Psoas muscle (tissue), 8 donors: ENCODE measurements around the gene DOCK10. TPM values are rescaled to one million over a fixed set of nuclear protein-coding genes. Genes with fewer than 3 reads are reported as not detected.

Experiments used
- ATAC-seq, 4 donors: fragments of 200-7000 bp; cut with Tn5 transposase; one replicate each; pipeline ENCODE4 v1.9.1; 2020; ENCODE audit warnings: moderate library complexity in 3 of 4, mild to moderate bottlenecking in 2 of 4
- DNase-seq, 2 donors: peaks; one replicate each; pipeline ENCODE4 v3.0.0-alpha.2; 2020
- H3K27ac ChIP-seq: fragments of 200-600 bp; one replicate; pipeline ENCODE4 v1.8.0; 2022
- H3K27me3 ChIP-seq, 3 donors: fragments of 200-600 bp in 1 of 3; one replicate each; pipeline versions ENCODE4 v1.6.1 to v1.8.0; 2013 to 2022; ENCODE audit warnings: low read length in 2 of 3, mild to moderate bottlenecking in 2 of 3, moderate library complexity in 1 of 3; ENCODE audit not compliant: insufficient read depth in 3 of 3
- H3K36me3 ChIP-seq, 2 donors: fragments of 200-600 bp in 1 of 2; one replicate each; pipeline versions ENCODE4 v1.6.1 to v1.8.0; 2013 to 2022; ENCODE audit warnings: low read depth in 1 of 2, mild to moderate bottlenecking in 1 of 2, moderate library complexity in 1 of 2; ENCODE audit not compliant: insufficient read depth in 1 of 2
- H3K4me1 ChIP-seq: fragments of 200-600 bp; one replicate; pipeline ENCODE4 v1.8.0; 2022
- H3K4me3 ChIP-seq: fragments of 200-600 bp; one replicate; pipeline ENCODE4 v1.8.0; 2022; ENCODE audit warnings: mild to moderate bottlenecking
- H3K9me3 ChIP-seq: fragments of 200-600 bp; one replicate; pipeline ENCODE4 v1.8.0; 2022
- CTCF ChIP-seq: fragments of 200-600 bp; IDR thresholded peaks from one replicate; pipeline ENCODE4 v1.8.0; 2022; ENCODE audit warnings: antibody characterized with exemption
- WGBS, 3 donors: extraction: QIAGEN DNeasy Blood & Tissue Kit; methylation state at CpG; one replicate each; pipeline versions ENCODE4 v1.1.6 to v1.1.7; 2013; 5-methylcytosine and 5-hydroxymethylcytosine counted together
- intact Hi-C, 2 donors: fragments of 100-400 bp; cut with DNase I; formaldehyde crosslinking; loops; one replicate each; pipeline versions ENCODE4 v1.11.0 to v1.14.2; 2022
- polyA plus RNA-seq, 3 donors: library from polyadenylated mRNA; stranded (reverse); fragments of 200-250 nt; gene quantifications; one replicate each; pipeline ENCODE4 v1.2.3, GENCODE V29; 2013
- total RNA-seq, 4 donors: library from RNA; stranded (reverse); fragmentation: NEBNext Ultra II Directional in 2 of 4; extraction: Animal tissue kit (Norgen Biotek cat#: 25700) in 2 of 4; gene quantifications; one replicate each; pipeline versions ENCODE4 v1.2.1 to v1.2.4, GENCODE V29; 2021 to 2023
- donor health status: healthy with polysubstance abuse.
- donor health status: DM: no; HTN: no; CAD: no; lungs with moderate emphysema.
- donor health status: Bipolar disorder and iron deficiency.
- donor health status: healthy.
- donor health status: DM: yes; HTN: yes; CAD: no.
- donor health status: DM: no; HTN: no; CAD: no.
- donor health status: DM: no; HTN: no; CAD: no.
- donor health status: DM: yes; HTN: yes; CAD: no.

Gene DOCK10
- total and polyA plus RNA-seq, 7 donors, result 0.17 to 4.4 (median 1.0) TPM

DNA sequence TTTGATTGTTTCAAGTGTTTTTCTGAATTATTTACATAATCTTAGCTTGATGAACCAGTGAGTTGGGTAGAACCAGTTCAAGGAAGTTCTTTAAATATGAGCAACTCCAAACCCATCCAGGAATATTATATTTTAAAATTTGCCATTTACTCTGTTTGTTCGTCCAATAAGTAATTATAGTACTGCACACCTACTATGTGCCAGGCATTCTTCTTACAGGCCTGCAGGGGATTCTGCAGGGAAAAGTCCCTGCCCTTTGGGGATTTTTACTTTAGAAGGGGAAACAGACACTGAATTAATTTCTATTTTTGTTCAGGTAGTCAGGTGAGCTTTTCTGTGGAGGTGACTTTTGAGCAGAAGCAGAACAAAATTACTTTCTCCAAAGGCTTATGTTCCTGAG lies 146.9 kb downstream of the DOCK10 start:
- intact Hi-C loops, result no loop called here
- Histone ChIP-seq H3K27ac (no peak overlapping the region), H3K27me3 (no peaks in the 10 kb centered on the region), H3K4me1 (no peaks in the 10 kb centered on the region), H3K36me3 (no peaks in the 10 kb centered on the region), H3K4me3 (no peak overlapping the region), H3K9me3 (no peaks in the 10 kb centered on the region)
- no peak for DNase-seq
- ATAC-seq, result no peak
- 95 to 100% (median 97%) methylated on average over 1 of the region's 1 CpG for WGBS, 3 donors
- TF ChIP-seq CTCF, result no peak

GRCh38 chr2:224894356-224894755 lies 147.9 kb downstream of the DOCK10 start:
- Histone ChIP-seq H3K27me3 (no peaks in the 10 kb centered on the region), H3K4me3 (no peak overlapping the region), H3K4me1 (no peaks in the 10 kb centered on the region), H3K36me3 (no peaks in the 10 kb centered on the region), H3K27ac (no peak overlapping the region), H3K9me3 (no peaks in the 10 kb centered on the region)
- DNase-seq (no peak), ATAC-seq (no peak)
- no peak for TF ChIP-seq CTCF
- intact Hi-C loops, result no loop called here
- 74 to 84% (median 74%) methylated on average over 3 of the region's 3 CpGs for WGBS, 3 donors

DNA sequence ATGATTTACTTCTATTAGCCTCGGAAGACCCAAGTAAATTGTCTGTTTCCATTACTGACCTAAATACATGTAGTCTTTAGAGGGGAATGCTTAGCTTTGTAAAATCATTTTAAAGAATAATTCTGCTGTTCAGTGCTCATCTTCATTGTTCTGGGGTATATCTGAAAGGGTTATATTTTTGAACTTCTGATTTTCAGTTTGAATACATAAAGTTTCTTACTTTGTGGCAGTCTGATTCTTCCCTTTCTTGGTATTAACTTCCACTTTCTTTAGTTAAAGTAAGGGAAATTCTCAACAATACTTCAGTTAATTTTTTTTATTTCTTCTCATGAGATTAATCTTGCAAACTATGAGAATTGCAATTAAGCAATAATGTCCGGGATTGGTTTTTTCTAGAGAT lies 148.4 kb downstream of the DOCK10 start:
- H3K4me1 ChIP-seq, result no peaks in the 10 kb centered on the region
- H3K27ac ChIP-seq, result no peak overlapping the region
- no peak for ATAC-seq
- no peaks in the 10 kb centered on the region for H3K27me3 ChIP-seq
- H3K9me3 ChIP-seq, result no peaks in the 10 kb centered on the region
- no peak for TF ChIP-seq CTCF
- 81 to 89% (median 85%) methylated on average over 2 of the region's 2 CpGs for WGBS, 3 donors
- no peaks in the 10 kb centered on the region for H3K36me3 ChIP-seq
- intact Hi-C loops, result no loop called here
- no peak overlapping the region for H3K4me3 ChIP-seq
- DNase-seq, result no peak

- DNase-seq, result no peak
- no peak overlapping the region for H3K27ac ChIP-seq
- no peaks in the 10 kb centered on the region for H3K4me1 ChIP-seq
- H3K27me3 ChIP-seq, result no peaks in the 10 kb centered on the region
- no peak for ATAC-seq
- TF ChIP-seq CTCF, result no peak
- H3K36me3 ChIP-seq, result no peaks in the 10 kb centered on the region
- WGBS, 3 donors, result 88 to 89% (median 88%) methylated on average over 6 of the region's 6 CpGs
- H3K4me3 ChIP-seq, result no peak overlapping the region
- intact Hi-C loops, result no loop called here
- no peaks in the 10 kb centered on the region for H3K9me3 ChIP-seq
Measured at GRCh38 chr2:224892574-224893204, 149.6 kb downstream of the DOCK10 start.

GRCh38 chr2:224890372-224890771 lies 151.9 kb downstream of the DOCK10 start:
- 63 to 79% (median 74%) methylated on average over 3 of the region's 3 CpGs for WGBS, 3 donors
- no peaks in the 10 kb centered on the region for H3K4me1 ChIP-seq
- no peaks in the 10 kb centered on the region for H3K27me3 ChIP-seq
- H3K27ac ChIP-seq, result no peak overlapping the region
- no peak overlapping the region for H3K4me3 ChIP-seq
- H3K36me3 ChIP-seq, result no peaks in the 10 kb centered on the region
- DNase-seq (no peak), ATAC-seq (no peak)
- H3K9me3 ChIP-seq, result no peaks in the 10 kb centered on the region
- intact Hi-C loops, result no loop called here
- no peak for TF ChIP-seq CTCF
